Activated CD4-positive, alpha-beta memory T cell treated with anti-CD3 and anti-CD28 coated beads for 36 hours (primary cell): ENCODE results near the gene ZNF169. TPM values are rescaled to one million over a fixed set of nuclear protein-coding genes. Genes with fewer than 3 reads are reported as not detected.
"Not testable (repeated sequence)": the region's sequence is repeated elsewhere in the genome, so short reads cannot be mapped to it uniquely, and the experiment has no call there.

Experiments used
- CTCF ChIA-PET: fragments of 350-600 bp; sonication (Branson Sonifier 250); formaldehyde crosslinking; loops from one replicate; lab custom pipeline; 2021; ENCODE audit warnings: antibody characterized with exemption, inconsistent platforms; lab: Charles Lee
- POLR2A ChIA-PET: fragments of 350-600 bp; sonication (Branson Sonifier 250); formaldehyde crosslinking; loops from one replicate; lab custom pipeline; 2021; ENCODE audit warnings: antibody characterized with exemption; lab: Charles Lee
- DNase-seq: peaks from one replicate; pipeline ENCODE4 v3.0.0-alpha.2; 2020
- H3K27ac Mint-ChIP-seq: one replicate; pipeline ENCODE4 v1.8.0; 2021; ENCODE audit warnings: mixed read lengths
- H3K27me3 Mint-ChIP-seq: one replicate; pipeline ENCODE4 v1.8.0; 2021; ENCODE audit warnings: mixed read lengths
- H3K36me3 Mint-ChIP-seq: one replicate; pipeline ENCODE4 v1.8.0; 2021; ENCODE audit warnings: mixed read lengths
- H3K4me1 Mint-ChIP-seq: one replicate; pipeline ENCODE4 v1.8.0; 2021; ENCODE audit warnings: low read depth, mixed read lengths
- H3K4me3 Mint-ChIP-seq: one replicate; pipeline ENCODE4 v1.8.0; 2021; ENCODE audit warnings: mild to moderate bottlenecking, mixed read lengths
- H3K9me3 Mint-ChIP-seq: one replicate; pipeline ENCODE4 v1.8.0; 2021; ENCODE audit warnings: mixed read lengths
- intact Hi-C: fragments of 100-400 bp; cut with micrococcal nuclease; formaldehyde crosslinking; loops from one replicate; pipeline ENCODE4 v1.15.1; 2023
- total RNA-seq, 2 experiments: library from RNA; stranded (reverse); gene quantifications; one replicate each; pipeline ENCODE4 v1.2.3, GENCODE V29; 2021

ZNF169 gene
- total RNA-seq, 2 experiments from 2014 or later = 5.7 to 6.0 TPM

DNA sequence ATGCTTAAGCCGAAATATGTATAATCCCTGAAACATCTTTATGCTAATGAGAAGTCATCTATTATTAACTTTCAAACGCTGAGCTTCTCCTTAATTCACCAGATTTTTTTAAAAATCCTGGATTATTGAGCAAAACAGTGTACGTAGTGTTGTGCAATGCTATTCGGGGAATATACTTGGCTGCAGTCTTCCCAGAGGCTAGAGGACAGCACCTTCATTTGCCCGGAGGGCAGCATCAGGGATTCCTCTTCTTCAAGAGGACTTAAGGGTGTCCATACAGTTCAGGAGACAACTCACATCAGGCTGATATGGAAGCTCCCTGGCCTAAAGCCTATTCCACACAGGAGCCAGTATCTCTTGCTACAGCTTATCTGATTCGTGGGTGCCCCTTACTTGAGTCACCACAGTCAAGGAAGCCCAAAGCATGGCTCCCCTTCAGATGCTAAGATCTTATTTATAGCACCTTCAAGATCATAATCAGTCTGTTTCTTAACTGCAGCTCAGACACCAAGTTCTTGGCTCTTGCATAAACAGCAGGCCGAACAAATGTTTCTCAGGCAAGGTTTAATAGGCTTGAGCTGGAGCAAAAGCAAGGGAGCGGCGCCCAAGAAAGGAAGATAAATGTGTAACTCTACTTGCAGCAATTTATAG lies 40.0 kb downstream of the ZNF169 start:
- intact Hi-C loops = no loop called here
- peaks cover 24% of the 10 kb centered on the region for H3K36me3 Mint-ChIP-seq
- H3K27me3 Mint-ChIP-seq = no peaks in the 10 kb centered on the region
- ChIA-PET POLR2A (interaction anchor here (0.6 kb wide), 1 partner anchor 140 kb away, joined by 4 read pairs; no protein-coding TSS in a partner anchor), CTCF (no interaction called here)
- no peaks in the 10 kb centered on the region for H3K4me1 Mint-ChIP-seq
- no peak overlapping the region for H3K27ac Mint-ChIP-seq
- no peak for DNase-seq
- no peaks in the 10 kb centered on the region for H3K9me3 Mint-ChIP-seq
- H3K4me3 Mint-ChIP-seq = no peak overlapping the region

- DNase-seq = no peak
Observed at GRCh38 chr9:94300470-94301301, 41.6 kb downstream of the ZNF169 start.

DNA sequence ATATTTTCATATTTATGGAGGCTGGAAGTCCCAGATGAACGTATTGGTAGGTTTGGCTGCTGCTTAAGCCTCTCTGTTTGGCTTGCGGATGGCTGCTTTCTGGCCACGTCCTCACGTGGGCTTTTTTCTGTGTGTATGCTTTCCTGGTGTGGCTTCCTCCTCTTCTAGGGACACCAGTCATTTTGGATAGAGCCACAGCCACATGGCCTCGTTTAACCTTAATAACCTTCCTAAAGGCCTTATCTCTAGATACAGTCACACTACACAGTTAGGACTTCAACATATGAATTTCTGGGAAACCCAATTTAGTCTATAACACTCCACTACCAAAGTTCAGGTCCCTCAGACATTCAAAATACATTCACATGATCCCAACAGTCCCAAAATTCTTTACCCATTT lies 42.5 kb downstream of the ZNF169 start:
- Mint-ChIP-seq H3K27me3 (no peaks in the 10 kb centered on the region), H3K36me3 (peaks cover 17% of the 10 kb centered on the region), H3K9me3 (no peaks in the 10 kb centered on the region), H3K27ac (no peak overlapping the region), H3K4me3 (no peak overlapping the region), H3K4me1 (no peaks in the 10 kb centered on the region)
- intact Hi-C loops = no loop called here
- ChIA-PET POLR2A (no interaction called here), CTCF (no interaction called here)
- DNase-seq = no peak

More at GRCh38 chr9:94300470-94301301, 41.6 kb downstream of the ZNF169 start:
- Mint-ChIP-seq H3K4me1 (no peaks in the 10 kb centered on the region), H3K9me3 (no peaks in the 10 kb centered on the region), H3K27ac (no peak overlapping the region), H3K36me3 (peaks cover 20% of the 10 kb centered on the region), H3K4me3 (no peak overlapping the region), H3K27me3 (no peaks in the 10 kb centered on the region)
- POLR2A ChIA-PET = no interaction called here
- CTCF ChIA-PET = no interaction called here
- intact Hi-C loops = no loop called here

GRCh38 chr9:94302426-94302825 lies 43.3 kb downstream of the ZNF169 start:
- peaks cover 12% of the 10 kb centered on the region for H3K36me3 Mint-ChIP-seq
- H3K27ac Mint-ChIP-seq = no peak overlapping the region
- H3K27me3 Mint-ChIP-seq = no peaks in the 10 kb centered on the region
- intact Hi-C loops = no loop called here
- DNase-seq = no peak
- H3K4me1 Mint-ChIP-seq = no peaks in the 10 kb centered on the region
- no peak overlapping the region for H3K4me3 Mint-ChIP-seq
- H3K9me3 Mint-ChIP-seq = no peaks in the 10 kb centered on the region
- POLR2A ChIA-PET = no interaction called here
- CTCF ChIA-PET = no interaction called here

DNA sequence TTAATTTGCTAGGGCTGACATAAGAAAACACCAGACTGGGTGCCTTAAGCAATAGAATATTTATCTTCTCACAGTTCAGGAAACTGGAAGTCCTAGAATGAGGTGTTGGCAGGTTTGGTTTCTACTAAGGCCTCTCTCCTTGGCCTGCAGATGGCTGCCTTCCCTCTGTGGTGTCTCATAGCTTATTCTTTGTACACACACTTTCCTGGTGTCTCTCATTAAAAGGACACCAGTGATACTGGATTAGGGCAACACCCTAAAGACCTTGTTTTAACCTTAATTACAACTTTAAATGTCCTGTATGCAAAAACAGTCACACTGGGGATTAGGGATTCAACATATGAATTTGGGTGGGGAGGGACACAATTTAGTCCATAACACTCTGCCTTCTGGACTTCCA lies 44.2 kb downstream of the ZNF169 start:
- Mint-ChIP-seq H3K4me1 (no peaks in the 10 kb centered on the region), H3K27ac (no peak overlapping the region), H3K9me3 (no peaks in the 10 kb centered on the region), H3K27me3 (no peaks in the 10 kb centered on the region), H3K4me3 (no peak overlapping the region), H3K36me3 (peaks cover 12% of the 10 kb centered on the region)
- POLR2A ChIA-PET = no interaction called here
- CTCF ChIA-PET = no interaction called here
- intact Hi-C loops = no loop called here
- no peak for DNase-seq

- H3K27me3 Mint-ChIP-seq, DNase-seq, H3K4me3 Mint-ChIP-seq, POLR2A ChIA-PET, intact Hi-C loops, H3K4me1 Mint-ChIP-seq, H3K27ac Mint-ChIP-seq, H3K9me3 Mint-ChIP-seq, CTCF ChIA-PET, H3K36me3 Mint-ChIP-seq: not testable (repeated sequence)
Observed at GRCh38 chr9:94315034-94315984, 56.2 kb downstream of the ZNF169 start.

DNA sequence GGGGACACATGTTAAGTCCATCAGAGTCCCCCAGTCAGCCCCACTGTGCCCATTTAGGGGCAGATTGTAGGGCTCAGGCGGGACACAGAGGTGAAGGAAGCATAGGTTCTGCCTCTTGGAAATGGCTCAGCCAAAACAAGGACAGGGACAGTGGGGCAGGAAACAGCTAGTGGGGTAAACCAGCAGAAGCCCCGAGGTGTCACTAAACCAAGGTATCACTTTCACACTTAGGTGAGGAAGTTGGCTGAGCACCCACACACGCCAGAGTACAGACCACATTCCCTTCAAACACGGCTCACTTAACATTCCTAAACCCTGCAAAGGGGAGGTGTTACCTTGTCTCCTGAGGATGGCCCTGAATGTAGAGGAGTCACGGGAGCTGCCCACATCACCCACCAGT lies 57.1 kb downstream of the ZNF169 start:
- H3K4me3 Mint-ChIP-seq, H3K9me3 Mint-ChIP-seq, H3K4me1 Mint-ChIP-seq, CTCF ChIA-PET, POLR2A ChIA-PET, DNase-seq, H3K27ac Mint-ChIP-seq, intact Hi-C loops, H3K36me3 Mint-ChIP-seq, H3K27me3 Mint-ChIP-seq: not testable (repeated sequence)

DNA sequence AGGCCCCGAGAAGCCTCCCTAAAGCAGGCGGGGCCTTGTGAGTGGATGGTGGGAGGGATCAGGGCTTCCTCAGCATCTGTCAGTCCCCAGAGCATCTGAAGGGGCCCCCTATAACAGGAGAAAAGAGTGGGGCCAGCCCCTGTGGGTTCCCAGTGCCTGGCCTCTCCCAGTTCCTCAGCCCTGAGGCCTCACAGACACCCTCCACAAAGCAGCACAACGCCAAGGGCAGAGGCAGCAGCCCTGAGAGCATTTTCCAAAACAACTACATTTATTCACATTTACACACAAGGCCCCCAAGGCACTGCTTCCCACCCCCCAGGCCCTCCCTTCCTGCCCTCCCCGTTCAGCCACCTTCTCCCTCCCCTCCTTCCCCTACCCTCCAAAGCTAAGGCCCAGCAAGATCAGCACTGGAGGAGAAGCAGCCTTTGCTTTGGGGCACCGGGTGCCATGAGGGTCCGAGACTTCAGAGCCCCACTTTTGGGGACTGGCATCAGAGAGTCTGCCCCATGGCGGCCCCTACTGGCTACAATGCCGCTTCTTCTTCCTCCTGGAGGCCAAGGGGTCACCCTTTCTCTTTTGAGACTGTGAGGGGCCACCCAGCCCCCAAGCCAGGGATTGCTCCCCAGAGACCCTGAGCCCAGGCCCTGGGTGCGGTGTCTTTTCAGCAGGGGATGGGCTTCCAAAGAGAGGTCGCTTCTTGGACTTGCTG lies 59.0 kb downstream of the ZNF169 start:
- H3K27ac Mint-ChIP-seq, intact Hi-C loops, H3K27me3 Mint-ChIP-seq, H3K9me3 Mint-ChIP-seq, CTCF ChIA-PET, H3K4me1 Mint-ChIP-seq, POLR2A ChIA-PET, H3K36me3 Mint-ChIP-seq, DNase-seq, H3K4me3 Mint-ChIP-seq: not testable (repeated sequence)

DNA sequence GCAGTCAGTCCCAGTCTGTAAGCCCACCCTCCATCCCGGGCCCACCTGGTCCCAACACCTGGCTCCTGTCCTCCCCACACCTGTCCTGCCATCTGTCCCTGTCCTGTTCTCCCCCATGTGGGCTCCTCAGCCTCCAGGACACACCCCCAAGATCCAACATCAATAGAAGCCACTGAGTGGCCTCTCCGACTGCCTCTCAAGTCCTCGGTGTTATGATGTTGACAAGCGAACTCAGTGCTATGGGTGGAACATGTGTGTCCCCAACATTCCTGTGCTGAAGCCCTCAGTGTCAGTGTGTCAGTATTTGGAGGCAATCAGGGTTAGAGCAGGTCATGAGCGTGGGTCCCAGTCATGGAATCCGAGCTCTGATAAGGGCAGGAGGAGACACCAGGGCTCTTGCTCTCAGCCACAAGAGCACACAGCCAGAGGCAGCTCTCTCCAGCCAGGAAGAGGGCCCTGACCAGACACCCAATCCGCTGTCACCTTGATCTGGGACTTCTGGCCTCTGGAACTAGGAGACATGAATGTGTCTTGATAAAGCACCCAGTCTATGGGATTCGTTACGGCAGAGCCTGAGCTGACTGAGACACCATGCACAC lies 63.3 kb downstream of the ZNF169 start:
- H3K9me3 Mint-ChIP-seq, H3K27me3 Mint-ChIP-seq, H3K4me3 Mint-ChIP-seq, H3K4me1 Mint-ChIP-seq, H3K27ac Mint-ChIP-seq, POLR2A ChIA-PET, H3K36me3 Mint-ChIP-seq, DNase-seq, CTCF ChIA-PET, intact Hi-C loops: not testable (repeated sequence)

DNA sequence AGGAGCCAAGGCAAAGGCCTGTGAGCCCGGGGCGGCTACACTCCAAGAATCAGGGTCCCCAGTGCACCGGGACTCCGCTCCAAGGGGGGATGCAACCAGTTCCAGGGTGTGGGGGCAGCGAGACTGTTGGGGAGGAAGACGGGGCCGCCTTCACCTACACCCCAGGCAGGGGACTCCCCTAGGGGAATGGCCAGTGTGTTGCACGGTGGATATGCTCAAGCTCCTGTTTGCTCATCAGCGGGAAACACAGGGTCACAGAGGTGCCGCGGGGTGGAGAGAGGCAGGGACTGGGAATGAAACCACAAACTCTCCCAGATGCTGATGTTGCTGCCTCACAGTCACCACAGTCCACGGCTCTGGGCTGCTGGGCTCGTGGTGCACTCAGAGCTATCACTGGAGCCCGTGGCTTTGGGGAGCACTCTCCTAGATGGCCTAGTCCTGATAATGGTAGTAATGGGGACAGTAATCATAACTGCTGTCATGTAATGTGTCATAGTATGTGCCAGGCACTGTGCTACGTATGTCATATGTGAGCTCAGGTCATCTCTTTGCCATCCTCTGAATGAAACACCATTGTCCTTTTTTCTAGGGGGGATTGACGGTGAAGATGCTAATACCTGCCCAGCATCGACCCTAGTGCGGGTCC lies 64.2 kb downstream of the ZNF169 start:
- intact Hi-C loops, CTCF ChIA-PET: not testable (repeated sequence)

DNA sequence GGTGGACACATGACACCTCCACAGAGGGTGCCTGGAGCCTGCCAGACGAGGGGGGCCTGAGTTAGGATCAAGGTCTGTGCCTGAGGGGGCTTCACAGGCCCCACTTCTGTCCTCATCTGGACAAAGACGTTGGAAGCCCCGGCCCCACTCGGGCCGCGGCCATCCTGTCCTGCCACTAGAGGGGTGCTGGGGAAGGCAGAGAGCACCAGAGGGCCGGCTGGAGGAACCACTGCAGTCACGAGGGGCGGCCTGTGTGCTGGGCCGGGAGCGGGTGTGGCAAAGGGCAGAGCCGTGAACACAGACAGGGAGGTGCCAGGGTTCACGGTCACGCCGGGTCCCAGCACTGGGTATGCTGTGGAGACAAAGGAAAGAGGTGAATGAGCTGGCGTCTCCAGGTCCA lies 66.5 kb downstream of the ZNF169 start:
- DNase-seq, intact Hi-C loops, H3K27me3 Mint-ChIP-seq, H3K4me3 Mint-ChIP-seq, H3K4me1 Mint-ChIP-seq, H3K27ac Mint-ChIP-seq, CTCF ChIA-PET, H3K36me3 Mint-ChIP-seq, H3K9me3 Mint-ChIP-seq, POLR2A ChIA-PET: not testable (repeated sequence)

More for the DNA sequence above, 64.2 kb downstream of the ZNF169 start:
- H3K9me3 Mint-ChIP-seq, POLR2A ChIA-PET, DNase-seq, H3K27me3 Mint-ChIP-seq, H3K27ac Mint-ChIP-seq, H3K4me3 Mint-ChIP-seq, H3K36me3 Mint-ChIP-seq, H3K4me1 Mint-ChIP-seq: not testable (repeated sequence)
